NT2/D1 (cell line): ENCODE data around the gene APOM.

Experiments
- DNase-seq: peaks from one replicate; pipeline ENCODE4 v3.0.0-alpha.2; 2011; ENCODE audit warnings: low read depth, low spot score
- H3K27me3 ChIP-seq: 2 replicates; pipeline ENCODE4 v1.6.0; 2011; ENCODE audit warnings: mild to moderate bottlenecking; ENCODE audit not compliant: insufficient read length, insufficient read depth
- H3K36me3 ChIP-seq: 2 replicates; pipeline ENCODE4 v1.6.1; 2011; ENCODE audit warnings: mild to moderate bottlenecking, low read length, mixed read lengths; ENCODE audit not compliant: insufficient read depth, insufficient read length
- H3K4me1 ChIP-seq: 2 replicates; pipeline ENCODE4 v1.5.1; 2011; ENCODE audit not compliant: insufficient read depth, insufficient read length
- H3K4me3 ChIP-seq: 2 replicates; pipeline ENCODE4 v1.5.1; 2011; ENCODE audit warnings: low read depth; ENCODE audit not compliant: insufficient read length
- H3K9ac ChIP-seq: 2 replicates; pipeline ENCODE4 v1.6.0; 2011; ENCODE audit warnings: low read depth; ENCODE audit not compliant: insufficient read length
- H3K9me3 ChIP-seq: 2 replicates; pipeline ENCODE4 v1.5.1; 2011; ENCODE audit warnings: mild to moderate bottlenecking, low read length; ENCODE audit not compliant: insufficient read depth
- SUZ12 ChIP-seq: IDR thresholded peaks from 2 replicates; pipeline ENCODE4 v1.6.1; 2011; ENCODE audit not compliant: insufficient read length, insufficient read depth; ENCODE audit errors: extremely low read depth
- YY1 ChIP-seq: IDR thresholded peaks from 2 replicates; pipeline ENCODE4 v1.6.1; 2011; ENCODE audit not compliant: insufficient read length, insufficient read depth
- ZNF274 ChIP-seq: IDR thresholded peaks from 2 replicates; pipeline ENCODE4 v1.6.1; 2011; ENCODE audit warnings: mild to moderate bottlenecking, low read depth, low read length

APOM gene

DNA sequence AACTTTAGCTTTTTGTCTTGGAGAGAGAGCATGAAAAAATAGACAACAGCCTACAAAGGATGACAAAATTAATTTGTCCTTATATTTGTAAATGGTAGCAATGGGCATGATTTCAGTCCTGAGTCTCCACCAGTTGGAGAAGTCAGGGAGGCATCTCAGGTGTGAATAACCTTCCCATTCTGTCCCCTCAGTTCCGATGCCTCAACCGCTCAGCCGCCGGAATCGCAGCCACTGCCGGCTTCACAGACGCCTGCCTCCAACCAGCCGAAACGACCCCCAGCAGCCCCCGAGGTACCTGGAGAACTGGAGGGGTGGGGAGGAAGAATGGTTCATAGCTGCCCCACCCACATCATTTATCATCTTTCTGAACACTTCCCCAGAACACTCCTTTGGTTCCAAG is 31.6 kb upstream of the APOM start:
- Histone ChIP-seq H3K36me3 (peaks cover 77% of the 10 kb centered on the region), H3K27me3 (no peaks in the 10 kb centered on the region), H3K4me3 (no peak overlapping the region), H3K4me1 (peaks cover 6% of the 10 kb centered on the region), H3K9ac (no peak overlapping the region), H3K9me3 (no peaks in the 10 kb centered on the region)
- DNase-seq: no peak
- no peak for TF ChIP-seq YY1
- TF ChIP-seq ZNF274: no peak
- TF ChIP-seq SUZ12: no peak

DNA sequence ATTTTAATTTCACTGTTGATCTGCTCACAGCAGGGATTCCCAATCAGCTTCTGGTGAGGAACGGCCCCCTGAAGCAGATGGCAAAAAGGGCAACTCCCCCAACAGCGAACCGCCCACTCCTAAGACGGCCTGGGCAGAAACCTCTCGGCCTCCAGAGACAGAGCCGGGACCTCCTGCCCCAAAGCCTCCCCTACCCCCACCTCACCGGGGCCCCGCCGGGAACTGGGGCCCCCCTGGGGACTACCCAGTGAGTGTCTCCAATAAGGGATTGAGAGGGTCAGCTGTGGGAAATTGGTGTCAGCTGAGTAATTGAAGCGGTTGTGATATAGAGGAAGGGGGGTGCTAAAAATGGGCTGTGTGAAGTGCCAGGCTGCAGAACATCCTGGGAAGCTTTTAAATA is 28.7 kb upstream of the APOM start:
- Histone ChIP-seq H3K9me3 (no peaks in the 10 kb centered on the region), H3K36me3 (peaks cover 98% of the 10 kb centered on the region), H3K4me1 (peaks cover 6% of the 10 kb centered on the region), H3K9ac (no peak overlapping the region), H3K4me3 (no peak overlapping the region), H3K27me3 (no peaks in the 10 kb centered on the region)
- TF ChIP-seq ZNF274: no peak
- no peak for TF ChIP-seq SUZ12
- TF ChIP-seq YY1: no peak
- no peak for DNase-seq

GRCh38 chr6:31627690-31628287 is 27.9 kb upstream of the APOM start:
- H3K4me3 ChIP-seq: no peak overlapping the region
- no peak for DNase-seq
- H3K36me3 ChIP-seq: peaks cover 99% of the 10 kb centered on the region
- no peaks in the 10 kb centered on the region for H3K9me3 ChIP-seq
- no peak for TF ChIP-seq SUZ12
- TF ChIP-seq ZNF274: no peak
- TF ChIP-seq YY1: no peak
- H3K4me1 ChIP-seq: peaks cover 6% of the 10 kb centered on the region
- no peaks in the 10 kb centered on the region for H3K27me3 ChIP-seq
- H3K9ac ChIP-seq: no peak overlapping the region

- H3K9me3 ChIP-seq: no peaks in the 10 kb centered on the region
- TF ChIP-seq SUZ12 (no peak), YY1 (no peak), ZNF274 (no peak)
- peaks cover 97% of the 10 kb centered on the region for H3K36me3 ChIP-seq
- no peaks in the 10 kb centered on the region for H3K27me3 ChIP-seq
- no peak overlapping the region for H3K4me3 ChIP-seq
- DNase-seq: no peak
- peaks cover 5% of the 10 kb centered on the region for H3K4me1 ChIP-seq
- no peak overlapping the region for H3K9ac ChIP-seq
Observed at GRCh38 chr6:31629014-31629413, 26.7 kb upstream of the APOM start.

GRCh38 chr6:31630177-31630934 is 25.3 kb upstream of the APOM start:
- Histone ChIP-seq H3K36me3 (peaks cover 97% of the 10 kb centered on the region), H3K9ac (no peak overlapping the region), H3K27me3 (no peaks in the 10 kb centered on the region), H3K4me3 (no peak overlapping the region), H3K4me1 (peaks cover 3% of the 10 kb centered on the region), H3K9me3 (no peaks in the 10 kb centered on the region)
- no peak for DNase-seq
- TF ChIP-seq SUZ12 (no peak), YY1 (no peak), ZNF274 (no peak)

DNA sequence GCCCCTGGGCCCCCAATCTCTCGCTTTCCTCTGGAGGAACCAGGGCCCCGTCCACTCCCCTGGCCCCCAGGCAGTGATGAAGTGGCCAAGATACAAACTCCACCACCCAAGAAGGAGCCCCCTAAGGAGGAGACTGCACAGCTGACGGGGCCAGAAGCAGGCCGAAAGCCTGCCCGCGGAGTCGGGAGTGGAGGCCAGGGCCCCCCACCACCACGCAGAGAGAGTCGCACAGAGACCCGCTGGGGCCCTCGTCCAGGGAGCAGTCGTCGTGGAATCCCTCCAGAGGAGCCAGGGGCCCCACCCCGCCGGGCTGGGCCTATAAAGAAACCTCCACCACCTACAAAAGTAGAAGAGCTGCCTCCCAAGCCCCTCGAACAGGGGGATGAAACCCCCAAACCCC is 24.5 kb upstream of the APOM start:
- Histone ChIP-seq H3K9me3 (no peaks in the 10 kb centered on the region), H3K4me3 (no peak overlapping the region), H3K9ac (no peak overlapping the region), H3K4me1 (peaks cover 2% of the 10 kb centered on the region), H3K27me3 (no peaks in the 10 kb centered on the region), H3K36me3 (peaks cover 97% of the 10 kb centered on the region)
- no peak for TF ChIP-seq YY1
- TF ChIP-seq SUZ12: no peak
- TF ChIP-seq ZNF274: no peak
- DNase-seq: no peak

DNA sequence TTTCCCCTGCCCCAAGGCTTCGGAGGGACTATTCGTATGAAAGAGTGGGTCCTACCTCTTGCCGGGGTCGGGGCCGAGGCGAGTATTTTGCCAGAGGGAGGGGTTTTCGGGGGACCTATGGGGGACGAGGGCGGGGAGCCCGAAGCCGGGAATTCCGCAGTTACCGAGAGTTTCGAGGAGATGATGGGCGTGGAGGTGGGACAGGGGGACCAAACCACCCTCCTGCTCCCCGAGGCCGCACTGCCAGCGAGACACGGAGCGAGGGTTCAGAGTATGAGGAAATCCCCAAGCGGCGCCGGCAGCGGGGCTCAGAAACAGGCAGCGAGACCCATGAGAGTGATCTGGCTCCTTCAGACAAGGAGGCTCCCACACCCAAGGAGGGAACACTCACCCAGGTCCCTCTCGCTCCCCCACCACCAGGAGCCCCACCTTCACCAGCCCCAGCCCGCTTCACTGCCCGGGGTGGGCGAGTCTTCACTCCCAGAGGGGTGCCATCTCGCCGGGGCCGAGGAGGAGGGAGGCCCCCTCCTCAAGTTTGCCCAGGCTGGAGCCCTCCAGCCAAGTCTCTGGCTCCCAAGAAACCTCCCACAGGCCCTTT is 23.9 kb upstream of the APOM start:
- Histone ChIP-seq H3K9ac (no peak overlapping the region), H3K4me1 (peaks cover 2% of the 10 kb centered on the region), H3K4me3 (no peak overlapping the region), H3K36me3 (peaks cover 97% of the 10 kb centered on the region), H3K9me3 (no peaks in the 10 kb centered on the region), H3K27me3 (no peaks in the 10 kb centered on the region)
- no peak for TF ChIP-seq SUZ12
- TF ChIP-seq ZNF274: no peak
- TF ChIP-seq YY1: no peak
- no peak for DNase-seq
